VCaP (cell line): ENCODE measurements around the gene DLGAP1.

Experiments used
- H3K27ac ChIP-seq: fragments of 450-650 bp; 2 replicates; pipeline ENCODE4 v1.5.1; 2017
- TF ChIP-seq, protein P1 (sequence below): fragments of 450-650 bp; conservative IDR thresholded peaks from 2 replicates; pipeline ENCODE4 v1.5.1; 2017; ENCODE audit warnings: mild to moderate bottlenecking, moderate library complexity

The DLGAP1 gene

DNA sequence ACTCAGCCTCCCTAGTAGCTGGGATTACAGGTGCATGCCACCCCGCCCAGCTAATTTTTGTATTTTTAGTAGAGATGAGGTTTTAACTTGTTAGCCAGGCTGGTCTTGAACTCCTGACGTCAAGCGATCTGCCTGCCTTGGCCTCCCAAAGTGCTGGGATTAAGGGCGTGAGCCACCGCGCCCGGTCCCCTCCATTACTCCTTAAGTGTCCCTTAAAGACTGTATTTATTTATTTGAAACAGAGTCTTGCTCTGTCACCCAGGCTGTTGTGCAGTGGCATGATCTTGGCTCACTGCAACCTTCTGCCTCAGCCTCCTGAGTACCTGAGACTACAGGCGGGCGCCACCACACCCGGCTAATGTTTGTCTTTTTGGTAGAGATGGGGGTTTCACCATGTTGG is 856.5 kb downstream of the DLGAP1 start:
- TF ChIP-seq, protein P1, sequence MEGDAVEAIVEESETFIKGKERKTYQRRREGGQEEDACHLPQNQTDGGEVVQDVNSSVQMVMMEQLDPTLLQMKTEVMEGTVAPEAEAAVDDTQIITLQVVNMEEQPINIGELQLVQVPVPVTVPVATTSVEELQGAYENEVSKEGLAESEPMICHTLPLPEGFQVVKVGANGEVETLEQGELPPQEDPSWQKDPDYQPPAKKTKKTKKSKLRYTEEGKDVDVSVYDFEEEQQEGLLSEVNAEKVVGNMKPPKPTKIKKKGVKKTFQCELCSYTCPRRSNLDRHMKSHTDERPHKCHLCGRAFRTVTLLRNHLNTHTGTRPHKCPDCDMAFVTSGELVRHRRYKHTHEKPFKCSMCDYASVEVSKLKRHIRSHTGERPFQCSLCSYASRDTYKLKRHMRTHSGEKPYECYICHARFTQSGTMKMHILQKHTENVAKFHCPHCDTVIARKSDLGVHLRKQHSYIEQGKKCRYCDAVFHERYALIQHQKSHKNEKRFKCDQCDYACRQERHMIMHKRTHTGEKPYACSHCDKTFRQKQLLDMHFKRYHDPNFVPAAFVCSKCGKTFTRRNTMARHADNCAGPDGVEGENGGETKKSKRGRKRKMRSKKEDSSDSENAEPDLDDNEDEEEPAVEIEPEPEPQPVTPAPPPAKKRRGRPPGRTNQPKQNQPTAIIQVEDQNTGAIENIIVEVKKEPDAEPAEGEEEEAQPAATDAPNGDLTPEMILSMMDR = no peak

DNA sequence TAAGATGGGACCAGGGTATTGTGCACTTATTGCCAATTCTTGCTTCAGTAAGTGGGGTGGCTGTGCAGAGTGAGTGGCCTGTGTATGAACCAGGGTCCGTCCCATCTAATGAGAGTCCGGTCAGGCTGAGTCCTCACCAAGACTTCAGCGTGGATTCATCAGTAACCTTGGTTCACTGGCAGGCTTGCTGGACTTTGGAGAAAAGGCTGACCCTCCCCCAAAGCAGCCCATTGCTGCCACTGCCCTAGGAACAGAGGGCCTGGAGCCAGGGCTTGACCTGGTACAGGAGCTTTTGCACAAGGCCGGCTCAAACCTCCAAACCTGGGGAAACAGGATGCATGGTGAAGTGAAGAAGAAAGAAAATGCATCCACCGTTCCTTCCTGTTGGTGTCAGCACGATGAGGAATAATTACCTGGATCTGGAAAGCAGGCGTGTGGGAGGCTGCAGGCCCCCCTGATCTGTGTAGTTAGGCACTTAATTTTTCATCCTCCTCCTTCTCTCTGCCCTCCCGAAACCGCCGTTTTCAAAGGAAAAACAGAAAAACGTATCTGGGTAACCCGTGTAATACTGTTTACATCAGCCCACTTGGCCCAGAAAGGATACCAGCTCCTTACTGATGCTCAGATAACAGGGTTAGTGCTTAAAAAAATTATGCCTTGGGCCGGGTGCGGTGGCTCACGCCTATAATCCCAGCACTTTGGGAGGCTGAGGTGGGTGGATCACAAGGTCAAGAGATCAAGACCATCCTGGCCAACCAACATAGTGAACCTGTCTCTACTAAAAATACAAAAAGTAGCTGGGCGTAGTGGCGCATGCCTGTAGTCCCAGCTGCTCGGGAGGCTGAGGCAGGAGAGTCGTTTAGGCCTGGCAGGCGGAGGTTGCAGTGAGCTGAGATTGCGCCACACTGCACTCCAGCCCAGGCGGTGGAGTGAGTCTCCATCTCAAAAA is 857.4 kb downstream of the DLGAP1 start:
- TF ChIP-seq, protein P1 = no peak
- peak overlapping the region; percentile 86 for H3K27ac ChIP-seq

More for the DNA sequence above, 856.5 kb downstream of the DLGAP1 start:
- no peak overlapping the region for H3K27ac ChIP-seq

DNA sequence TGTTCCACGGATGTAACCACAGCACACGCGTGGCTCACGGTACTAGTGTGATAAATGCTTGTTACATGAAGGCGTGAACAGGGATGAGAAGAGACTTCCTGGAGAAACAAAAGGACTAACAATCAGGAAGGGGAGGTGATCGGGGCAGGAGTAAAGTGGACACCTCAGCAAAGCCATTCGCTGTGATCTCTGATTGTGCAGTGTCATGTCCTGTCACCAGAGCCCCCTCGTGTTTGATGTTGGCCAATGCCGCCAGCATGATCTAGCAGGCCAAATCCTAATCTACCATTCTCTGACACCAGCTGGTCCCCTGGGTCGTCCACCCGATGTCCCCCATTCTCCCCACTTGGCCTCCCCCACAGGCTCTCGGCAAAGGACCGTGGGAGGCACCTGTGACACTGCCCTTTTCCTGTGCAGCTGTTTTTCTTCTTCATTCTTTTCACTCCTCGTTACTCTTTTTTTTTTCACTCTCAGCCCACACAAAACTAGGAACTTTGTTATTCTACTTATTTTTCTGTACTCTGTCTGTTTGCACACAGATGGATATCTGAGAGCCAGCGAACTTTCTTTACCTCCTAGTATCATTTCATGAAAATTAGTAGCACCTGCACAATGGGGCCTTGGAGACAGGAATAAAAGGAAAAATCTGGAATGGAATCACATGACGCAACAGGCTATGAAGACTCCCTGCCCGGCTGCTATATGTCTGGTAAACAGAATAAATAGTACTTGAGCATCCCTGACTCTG is 858.3 kb downstream of the DLGAP1 start:
- TF ChIP-seq, protein P1 = no peak
- H3K27ac ChIP-seq = peak overlapping the region; percentile 86

DNA sequence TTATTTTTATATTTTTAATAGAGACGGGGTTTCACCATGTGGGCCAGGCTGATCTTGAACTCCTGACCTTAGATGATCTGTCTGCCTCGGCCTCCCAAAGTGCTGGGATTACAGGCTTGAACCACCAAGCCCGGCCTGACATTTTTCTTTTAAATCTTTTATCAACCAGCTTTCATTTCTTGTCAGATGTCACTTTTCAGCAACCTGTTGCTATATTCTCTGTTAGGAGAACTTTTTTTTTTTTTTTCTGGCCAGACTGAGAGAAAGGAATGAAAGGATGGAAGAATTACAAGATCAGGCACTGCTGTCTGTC is 858.8 kb downstream of the DLGAP1 start:
- TF ChIP-seq, protein P1 = no peak
- H3K27ac ChIP-seq = peak overlapping the region; percentile 86

- peak overlapping the region; percentile 86 for H3K27ac ChIP-seq
Measured at GRCh38 chr18:3595369-3596273, 859.5 kb downstream of the DLGAP1 start.

GRCh38 chr18:3594760-3595368 is 860.2 kb downstream of the DLGAP1 start:
- TF ChIP-seq, protein P1 = no peak
- peak overlapping the region; percentile 86 for H3K27ac ChIP-seq

More at GRCh38 chr18:3595369-3596273, 859.5 kb downstream of the DLGAP1 start:
- TF ChIP-seq, protein P1 = no peak
